HG03135 (cell line): ENCODE measurements around the gene ZNF91.
A peak's percentile ranks its signal among the peaks of the same experiment; 100 is the strongest.
"Not testable (repeated sequence)": the region's sequence is repeated elsewhere in the genome, so short reads cannot be mapped to it uniquely, and the experiment has no call there.

Experiments
- ATAC-seq: cut with Tn5 transposase; IDR thresholded peaks from one replicate; pipeline ENCODE4 v1.9.1; 2021; ENCODE audit warnings: mild to moderate bottlenecking, moderate library complexity; ENCODE audit not compliant: unreplicated experiment

ZNF91 gene

GRCh38 chr19:23395041-23395721 is at the start of gene ZNF91:
Gene ZNF91 (minus strand): TSS chr19:23395471. CDS start chr19:23395354, 117 bp downstream.
- peak; percentile 91 for ATAC-seq

- no peak for ATAC-seq
These were observed 45.5 kb upstream of the ZNF91 start for GRCh38 chr19:23440791-23441190.

GRCh38 chr19:23440207-23440606 is 44.9 kb upstream of the ZNF91 start:
- no peak for ATAC-seq

- ATAC-seq = no peak
These were observed 44.4 kb upstream of the ZNF91 start for GRCh38 chr19:23439623-23440022.

GRCh38 chr19:23437901-23438300 is 42.6 kb upstream of the ZNF91 start:
- no peak for ATAC-seq

GRCh38 chr19:23436944-23437343 is 41.7 kb upstream of the ZNF91 start:
- ATAC-seq = no peak

- ATAC-seq = no peak
These were observed 41.0 kb upstream of the ZNF91 start for GRCh38 chr19:23436318-23436717.

GRCh38 chr19:23420824-23421223 is 25.6 kb upstream of the ZNF91 start:
- ATAC-seq = no peak

GRCh38 chr19:23419261-23419660 is 24.0 kb upstream of the ZNF91 start:
- not testable (repeated sequence) for ATAC-seq

- no peak for ATAC-seq
These were observed 20.4 kb upstream of the ZNF91 start for GRCh38 chr19:23415561-23416191.

GRCh38 chr19:23415034-23415433 is 19.8 kb upstream of the ZNF91 start:
- ATAC-seq = no peak

- ATAC-seq = no peak
These were observed 14.9 kb upstream of the ZNF91 start for GRCh38 chr19:23410155-23410554.

- no peak for ATAC-seq
These were observed 14.2 kb upstream of the ZNF91 start for GRCh38 chr19:23409392-23410048.

- ATAC-seq = no peak
These were observed 12.4 kb upstream of the ZNF91 start for GRCh38 chr19:23407616-23408133.

- ATAC-seq = no peak
These were observed 11.4 kb upstream of the ZNF91 start for GRCh38 chr19:23406721-23407120.

GRCh38 chr19:23406091-23406490 is 10.8 kb upstream of the ZNF91 start:
- ATAC-seq = no peak

- no peak for ATAC-seq
These were observed 9.4 kb upstream of the ZNF91 start for GRCh38 chr19:23404676-23405075.

- ATAC-seq = no peak
These were observed 8.5 kb upstream of the ZNF91 start for GRCh38 chr19:23403581-23404324.

GRCh38 chr19:23403052-23403451 is 7.8 kb upstream of the ZNF91 start:
- no peak for ATAC-seq

GRCh38 chr19:23402388-23402787 is 7.1 kb upstream of the ZNF91 start:
- ATAC-seq = no peak

GRCh38 chr19:23401086-23401610 is 5.9 kb upstream of the ZNF91 start:
- no peak for ATAC-seq
